HG03520 (cell line): ENCODE measurements around the gene PELI2.
"Not testable (repeated sequence)": the region's sequence is repeated elsewhere in the genome, so short reads cannot be mapped to it uniquely, and the experiment has no call there.

Experiments
- ATAC-seq: cut with Tn5 transposase; IDR thresholded peaks from one replicate; pipeline ENCODE4 v1.9.1; 2021; ENCODE audit warnings: mild to moderate bottlenecking, moderate library complexity; ENCODE audit not compliant: unreplicated experiment

PELI2 gene

GRCh38 chr14:56142314-56142713 lies 24.1 kb downstream of the PELI2 start:
- no peak for ATAC-seq

- no peak for ATAC-seq
Observed at GRCh38 chr14:56143025-56143424, 24.8 kb downstream of the PELI2 start.

- ATAC-seq: no peak
Observed at GRCh38 chr14:56144176-56144575, 26.0 kb downstream of the PELI2 start.

- no peak for ATAC-seq
Observed at GRCh38 chr14:56145181-56145769, 27.1 kb downstream of the PELI2 start.

- ATAC-seq: no peak
Observed at GRCh38 chr14:56145965-56146364, 27.8 kb downstream of the PELI2 start.

GRCh38 chr14:56147449-56147848 lies 29.2 kb downstream of the PELI2 start:
- ATAC-seq: no peak

- no peak for ATAC-seq
Observed at GRCh38 chr14:56147986-56148901, 30.0 kb downstream of the PELI2 start.

GRCh38 chr14:56149151-56149550 lies 30.9 kb downstream of the PELI2 start:
- no peak for ATAC-seq

- ATAC-seq: no peak
Observed at GRCh38 chr14:56149995-56150394, 31.8 kb downstream of the PELI2 start.

GRCh38 chr14:56150645-56151345 lies 32.6 kb downstream of the PELI2 start:
- no peak for ATAC-seq

GRCh38 chr14:56152221-56152620 lies 34.0 kb downstream of the PELI2 start:
- ATAC-seq: no peak

- no peak for ATAC-seq
Observed at GRCh38 chr14:56153267-56153666, 35.1 kb downstream of the PELI2 start.

- ATAC-seq: no peak
Observed at GRCh38 chr14:56154321-56154720, 36.1 kb downstream of the PELI2 start.

- ATAC-seq: no peak
Observed at GRCh38 chr14:56156096-56156495, 37.9 kb downstream of the PELI2 start.

GRCh38 chr14:56159066-56159465 lies 40.9 kb downstream of the PELI2 start:
- ATAC-seq: no peak

GRCh38 chr14:56160088-56160487 lies 41.9 kb downstream of the PELI2 start:
- no peak for ATAC-seq

GRCh38 chr14:56161658-56162057 lies 43.4 kb downstream of the PELI2 start:
- no peak for ATAC-seq

- ATAC-seq: no peak
Observed at GRCh38 chr14:56162476-56162875, 44.3 kb downstream of the PELI2 start.

GRCh38 chr14:56166579-56166978 lies 48.4 kb downstream of the PELI2 start:
- ATAC-seq: not testable (repeated sequence)

- no peak for ATAC-seq
Observed at GRCh38 chr14:56168007-56168616, 49.9 kb downstream of the PELI2 start.

GRCh38 chr14:56170028-56170427 lies 51.8 kb downstream of the PELI2 start:
- ATAC-seq: no peak
